ENCODE data around the gene RMND5A. TPM values are rescaled to one million over a fixed set of nuclear protein-coding genes. Genes with fewer than 3 reads are reported as not detected.

The RMND5A gene
- polyA plus RNA-seq, 1 donor from 2014 or later = 36.3 TPM

- no peaks in the 10 kb centered on the region for H3K9me2 ChIP-seq (ENCODE audit: insufficient read depth, low read length)
- no peaks in the 10 kb centered on the region for H4K20me1 ChIP-seq (ENCODE audit: insufficient read depth)
- H3F3A ChIP-seq (ENCODE audit: insufficient read depth, low read length, poor library complexity, severe bottlenecking) = no peaks in the 10 kb centered on the region
- H3K9ac ChIP-seq (ENCODE audit: low read length) = no peak overlapping the region
- no peak overlapping the region for H3K4me2 ChIP-seq (ENCODE audit: low read length)
- no peak overlapping the region for H2AFZ ChIP-seq (ENCODE audit: low read depth, low read length)
- H3K27me3 ChIP-seq (ENCODE audit: insufficient read depth, low read depth, low read length) = no peaks in the 10 kb centered on the region
- no peaks in the 10 kb centered on the region for H3K36me3 ChIP-seq (ENCODE audit: insufficient read depth, low read length)
- no peak overlapping the region for H3K27ac ChIP-seq (ENCODE audit: low read length)
- H3K79me2 ChIP-seq (replicated peaks; ENCODE audit: insufficient read depth, low read length) = no peaks in the 10 kb centered on the region
- no peak for TF ChIP-seq POLR2AphosphoS5 (IDR thresholded peaks at IDR 0.05)
- peaks cover 4% of the 10 kb centered on the region for H3K9me3 ChIP-seq (ENCODE audit: low read length)
- no peak overlapping the region for H3K4me3 ChIP-seq (ENCODE audit: low read length)
These were observed 24.9 kb upstream of the RMND5A start for GRCh38 chr2:86695053-86695691.

DNA sequence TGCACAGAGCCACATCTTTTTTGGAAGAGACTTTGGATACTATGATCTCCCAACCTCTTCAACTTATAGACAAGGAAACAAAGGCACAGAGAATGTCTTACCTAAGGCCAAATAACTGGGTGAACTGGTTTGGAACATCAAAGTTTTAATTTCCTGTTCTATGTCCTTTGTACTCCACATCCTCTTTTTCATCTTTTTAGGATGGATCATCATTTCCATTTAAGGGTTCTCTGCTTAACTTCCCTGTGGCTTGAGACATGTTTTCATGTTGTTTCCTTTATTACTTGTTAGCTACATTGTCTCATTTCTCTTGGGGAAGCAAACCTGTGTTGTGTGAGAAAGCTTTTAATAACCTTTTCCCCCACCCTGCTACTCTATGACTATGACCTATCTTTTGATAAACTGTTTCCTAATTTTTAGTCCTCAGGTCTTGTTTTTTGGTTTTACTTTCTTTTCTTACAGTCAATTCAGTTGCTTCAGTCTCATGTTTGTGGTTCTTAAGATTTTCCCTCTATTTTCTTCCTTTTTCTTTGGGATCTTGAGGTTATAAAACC is 22.5 kb upstream of the RMND5A start:
- Histone ChIP-seq H3K4me3 (ENCODE audit: low read length) (no peak overlapping the region), H3K9me2 (ENCODE audit: insufficient read depth, low read length) (no peaks in the 10 kb centered on the region), H3K27me3 (ENCODE audit: insufficient read depth, low read depth, low read length) (no peaks in the 10 kb centered on the region), H3F3A (ENCODE audit: insufficient read depth, low read length, poor library complexity, severe bottlenecking) (no peaks in the 10 kb centered on the region), H3K4me2 (ENCODE audit: low read length) (no peak overlapping the region), H3K79me2 (replicated peaks; ENCODE audit: insufficient read depth, low read length) (no peaks in the 10 kb centered on the region), H3K9me3 (ENCODE audit: low read length) (peaks cover 4% of the 10 kb centered on the region), H3K9ac (ENCODE audit: low read length) (no peak overlapping the region), H4K20me1 (ENCODE audit: insufficient read depth) (no peaks in the 10 kb centered on the region), H3K27ac (ENCODE audit: low read length) (no peak overlapping the region), H3K36me3 (ENCODE audit: insufficient read depth, low read length) (no peaks in the 10 kb centered on the region), H2AFZ (ENCODE audit: low read depth, low read length) (no peak overlapping the region)
- TF ChIP-seq SMC3 (conservative IDR thresholded peaks at IDR 0.05; ENCODE audit: poor library complexity) (no peak), TAF1 (IDR thresholded peaks at IDR 0.05; ENCODE audit: low read depth) (no peak), CTCF (IDR thresholded peaks at IDR 0.05; ENCODE audit: poor library complexity, severe bottlenecking) (no peak), REST (IDR thresholded peaks at IDR 0.05; ENCODE audit: borderline replicate concordance) (no peak), EP300 (conservative IDR thresholded peaks at IDR 0.05; ENCODE audit: poor library complexity, severe bottlenecking) (no peak), MXI1 (conservative IDR thresholded peaks at IDR 0.05; ENCODE audit: poor library complexity, severe bottlenecking) (no peak), RAD21 (conservative IDR thresholded peaks at IDR 0.05) (no peak), EZH2 (IDR thresholded peaks at IDR 0.05; ENCODE audit: borderline replicate concordance, insufficient read depth, low read length, poor library complexity, severe bottlenecking) (no peak), POLR2AphosphoS5 (IDR thresholded peaks at IDR 0.05) (no peak)

Data from neural cell (in vitro differentiated cells).